ENCODE data around the gene KCNJ4. TPM values are rescaled to one million over a fixed set of nuclear protein-coding genes. Genes with fewer than 3 reads are reported as not detected.

The KCNJ4 gene
- total and polyA plus RNA-seq, 5 experiments from 2014 or later = not detected

GRCh38 chr22:38449776-38450175, 5.2 kb downstream of the KCNJ4 start:
- Mint-ChIP-seq H3K4me3 (no peak overlapping the region), H3K27me3 (peaks cover 22 to 60% (median 28%) of the 10 kb centered on the region in 5 donors), H3K4me1 (peaks cover 4 to 9% (median 6%) of the 10 kb centered on the region in 4 donors), H3K9me3 (no peaks in the 10 kb centered on the region), H3K36me3 (peaks cover 0 to 3% (median 0%) of the 10 kb centered on the region in 3 donors), H3K27ac (no peak overlapping the region)
- DNase-seq (no peak), ATAC-seq (no peak)
- POLR2A ChIA-PET = no interaction called here

- ATAC-seq = no peak
- Mint-ChIP-seq H3K9me3 (no peaks in the 10 kb centered on the region), H3K27ac (peak overlapping the region in 1 of 10 donors; percentile 30), H3K27me3 (peaks cover 18 to 54% (median 24%) of the 10 kb centered on the region in 5 donors), H3K36me3 (no peaks in the 10 kb centered on the region), H3K4me3 (no peak overlapping the region), H3K4me1 (peaks cover 0 to 4% (median 2%) of the 10 kb centered on the region in 4 donors)
- peak in 1 of 10 donors; percentile 49 for DNase-seq
- POLR2A ChIA-PET = no interaction called here
Measured at GRCh38 chr22:38448945-38449745, 5.9 kb downstream of the KCNJ4 start.

- Mint-ChIP-seq H3K27me3 (peaks cover 7 to 24% (median 11%) of the 10 kb centered on the region in 5 donors), H3K4me1 (peaks cover 0 to 4% (median 0%) of the 10 kb centered on the region in 4 donors), H3K27ac (no peak overlapping the region), H3K4me3 (no peak overlapping the region), H3K36me3 (no peaks in the 10 kb centered on the region), H3K9me3 (no peaks in the 10 kb centered on the region)
- DNase-seq (peak in 1 of 10 donors; percentile 58), ATAC-seq (no peak)
- POLR2A ChIA-PET = no interaction called here
Measured at GRCh38 chr22:38446018-38446601, 8.9 kb downstream of the KCNJ4 start.

DNA sequence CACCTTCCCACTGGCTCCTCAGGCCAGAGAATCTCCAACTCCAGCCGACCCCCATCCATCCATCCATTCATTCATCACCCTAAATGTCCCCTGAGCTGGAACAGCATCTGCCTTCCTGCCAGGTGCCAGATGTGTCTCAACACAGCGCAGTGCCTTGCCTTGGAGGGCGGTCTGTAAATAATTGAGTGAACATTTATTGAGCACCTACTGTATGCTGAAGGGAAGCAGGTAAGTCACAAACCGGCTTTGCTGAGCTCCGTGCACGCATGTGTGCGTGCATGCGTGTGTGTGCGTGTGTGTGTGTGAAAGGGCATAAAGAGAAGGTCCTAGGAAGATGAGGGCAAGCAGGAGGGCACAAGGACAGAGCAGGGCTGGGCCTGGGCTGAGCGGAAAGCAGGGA, 10.2 kb downstream of the KCNJ4 start:
- peaks cover 0 to 4% (median 0%) of the 10 kb centered on the region in 4 donors for H3K4me1 Mint-ChIP-seq
- no peak overlapping the region for H3K27ac Mint-ChIP-seq
- no peaks in the 10 kb centered on the region for H3K9me3 Mint-ChIP-seq
- no peak overlapping the region for H3K4me3 Mint-ChIP-seq
- peaks cover 1 to 11% (median 5%) of the 10 kb centered on the region in 5 donors for H3K27me3 Mint-ChIP-seq
- no peak for DNase-seq
- POLR2A ChIA-PET = no interaction called here
- H3K36me3 Mint-ChIP-seq = no peaks in the 10 kb centered on the region
- ATAC-seq = no peak

GRCh38 chr22:38443628-38444521, 11.1 kb downstream of the KCNJ4 start:
- Mint-ChIP-seq H3K36me3 (no peaks in the 10 kb centered on the region), H3K4me3 (no peak overlapping the region), H3K27me3 (peaks cover 0 to 5% (median 2%) of the 10 kb centered on the region in 5 donors), H3K4me1 (peaks cover 0 to 4% (median 0%) of the 10 kb centered on the region in 4 donors), H3K27ac (peak overlapping the region in 2 of 10 donors; percentile 53 to 59), H3K9me3 (no peaks in the 10 kb centered on the region)
- ATAC-seq (no peak), DNase-seq (peak in 1 of 10 donors; percentile 47)
- POLR2A ChIA-PET = no interaction called here

DNA sequence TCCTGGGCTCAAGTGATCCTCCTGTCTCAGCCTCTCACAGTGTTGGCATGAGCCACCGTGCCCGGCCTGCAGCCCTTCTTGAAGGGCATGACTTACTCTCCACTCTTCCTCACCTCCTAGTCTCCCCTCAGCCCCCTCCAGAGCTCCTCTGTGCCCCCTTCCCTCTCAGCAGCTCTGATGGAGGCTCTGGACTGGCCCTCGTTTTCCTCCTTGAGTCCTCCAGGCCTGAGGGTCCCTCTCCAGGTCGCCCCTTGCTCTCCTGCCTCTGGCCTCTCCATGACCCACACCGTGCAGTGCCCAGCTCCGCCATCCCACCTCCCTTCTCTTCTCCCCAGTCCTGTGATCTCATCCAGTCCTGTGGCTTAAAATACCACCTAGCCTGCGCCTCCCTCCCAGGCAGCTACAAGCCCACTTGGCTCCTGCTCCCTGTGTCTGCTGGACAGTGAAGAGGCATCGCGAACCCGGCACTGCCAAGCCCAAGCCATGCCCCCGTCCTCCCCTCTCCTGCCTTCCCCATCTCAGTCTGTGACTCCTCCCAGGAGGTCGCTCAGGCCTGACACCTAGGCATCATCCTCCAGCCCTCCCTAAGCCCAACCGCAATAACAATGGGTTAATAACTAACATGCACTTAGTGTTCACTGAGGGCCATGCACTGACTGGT, 11.9 kb downstream of the KCNJ4 start:
- Mint-ChIP-seq H3K9me3 (no peaks in the 10 kb centered on the region), H3K27ac (peak overlapping the region in 3 of 10 donors; percentile 47 to 53 (median 53)), H3K4me1 (peaks cover 0 to 4% (median 0%) of the 10 kb centered on the region in 4 donors), H3K36me3 (no peaks in the 10 kb centered on the region), H3K27me3 (peaks cover 0 to 5% (median 1%) of the 10 kb centered on the region in 5 donors), H3K4me3 (no peak overlapping the region)
- DNase-seq (peak in 1 of 10 donors; percentile 55), ATAC-seq (no peak)
- POLR2A ChIA-PET = no interaction called here

DNA sequence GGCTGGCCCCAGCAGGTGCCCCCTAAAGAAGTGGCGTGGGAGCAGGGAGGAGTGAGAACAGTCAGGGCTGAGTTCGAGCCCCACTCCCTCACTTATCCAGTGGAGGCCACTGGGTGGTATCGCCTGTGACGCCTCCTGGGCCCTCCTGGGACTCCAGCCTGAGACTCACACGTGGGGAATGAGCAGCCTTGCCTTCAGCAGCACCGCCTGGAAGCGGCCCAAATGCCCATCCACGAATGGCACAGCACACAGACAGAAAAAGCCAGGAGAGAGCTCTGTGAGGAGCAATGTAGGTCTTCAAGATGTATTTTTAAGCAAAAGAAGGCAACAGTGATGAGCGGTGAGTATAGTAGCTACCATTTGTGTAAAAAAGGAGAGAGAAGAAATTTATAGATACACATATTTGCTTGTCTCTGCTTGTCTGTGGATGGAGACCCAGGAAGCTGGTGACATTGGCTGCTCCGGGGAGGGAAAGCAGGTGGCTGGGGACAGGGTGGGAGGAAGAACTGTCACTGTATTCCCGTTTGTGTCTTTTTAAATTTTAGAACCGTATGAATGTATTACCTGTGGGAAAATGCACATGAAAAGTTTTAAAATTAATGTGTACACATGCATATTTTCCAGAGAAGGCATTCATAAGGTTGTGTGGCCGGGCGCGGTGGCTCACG, 13.2 kb downstream of the KCNJ4 start:
- DNase-seq (peak in 1 of 10 donors; percentile 50), ATAC-seq (no peak)
- H3K9me3 Mint-ChIP-seq = no peaks in the 10 kb centered on the region
- peak overlapping the region in 1 of 10 donors; percentile 49 for H3K27ac Mint-ChIP-seq
- H3K4me3 Mint-ChIP-seq = no peak overlapping the region
- H3K36me3 Mint-ChIP-seq = no peaks in the 10 kb centered on the region
- peaks cover 0 to 4% (median 0%) of the 10 kb centered on the region in 4 donors for H3K4me1 Mint-ChIP-seq
- H3K27me3 Mint-ChIP-seq = peaks cover 0 to 5% (median 1%) of the 10 kb centered on the region in 5 donors
- POLR2A ChIA-PET = no interaction called here

DNA sequence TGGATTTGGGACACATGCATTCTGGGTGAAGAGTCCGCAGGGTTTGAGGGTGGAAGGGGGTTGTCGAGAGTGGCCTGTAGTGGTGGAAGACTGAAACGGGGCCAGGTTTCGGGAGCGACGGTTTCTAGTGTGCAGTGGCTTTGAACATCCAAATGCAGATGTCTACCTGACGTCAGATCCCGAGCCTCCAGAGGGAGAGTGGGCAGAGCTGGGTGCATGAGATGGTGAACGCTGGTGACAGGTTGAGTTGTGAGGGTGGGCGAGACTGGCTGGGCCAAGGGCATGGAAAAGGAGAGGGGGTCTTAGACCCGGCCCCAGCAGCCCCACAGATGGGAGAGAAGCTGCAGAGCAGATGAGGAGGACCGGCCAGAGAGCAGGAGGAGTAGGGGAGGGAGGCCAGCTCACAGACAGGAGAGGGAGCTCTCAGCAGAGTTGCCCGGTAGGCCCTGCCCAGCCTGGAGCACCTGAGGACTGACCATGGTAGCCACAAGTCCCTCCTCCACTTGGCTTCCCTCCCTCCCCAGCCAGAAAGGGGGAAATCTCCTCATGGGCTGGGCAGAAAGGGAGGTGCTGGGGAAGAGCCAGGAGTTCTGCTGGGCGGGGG, 14.2 kb downstream of the KCNJ4 start:
- ATAC-seq (no peak), DNase-seq (peak in 1 of 10 donors; percentile 52)
- POLR2A ChIA-PET = no interaction called here
- H3K36me3 Mint-ChIP-seq = no peaks in the 10 kb centered on the region
- H3K4me3 Mint-ChIP-seq = peak overlapping the region in 1 of 10 donors; percentile 38
- H3K9me3 Mint-ChIP-seq = no peaks in the 10 kb centered on the region
- peaks cover 0 to 4% (median 0%) of the 10 kb centered on the region in 4 donors for H3K4me1 Mint-ChIP-seq
- peak overlapping the region in 1 of 10 donors; percentile 26 for H3K27ac Mint-ChIP-seq
- H3K27me3 Mint-ChIP-seq = peaks cover 0 to 5% (median 0%) of the 10 kb centered on the region in 5 donors

- peak in 1 of 10 donors; percentile 48 for DNase-seq
- ATAC-seq = no peak
- Mint-ChIP-seq H3K36me3 (no peaks in the 10 kb centered on the region), H3K27ac (no peak overlapping the region), H3K4me1 (no peaks in the 10 kb centered on the region), H3K27me3 (peaks cover 0 to 3% (median 0%) of the 10 kb centered on the region in 5 donors), H3K9me3 (no peaks in the 10 kb centered on the region), H3K4me3 (no peak overlapping the region)
- POLR2A ChIA-PET = interaction anchor here (0.7 kb wide), 1 partner anchor 260 kb away, joined by 5 read pairs; no protein-coding TSS in a partner anchor
Measured at GRCh38 chr22:38437416-38437815, 17.6 kb downstream of the KCNJ4 start.

DNA sequence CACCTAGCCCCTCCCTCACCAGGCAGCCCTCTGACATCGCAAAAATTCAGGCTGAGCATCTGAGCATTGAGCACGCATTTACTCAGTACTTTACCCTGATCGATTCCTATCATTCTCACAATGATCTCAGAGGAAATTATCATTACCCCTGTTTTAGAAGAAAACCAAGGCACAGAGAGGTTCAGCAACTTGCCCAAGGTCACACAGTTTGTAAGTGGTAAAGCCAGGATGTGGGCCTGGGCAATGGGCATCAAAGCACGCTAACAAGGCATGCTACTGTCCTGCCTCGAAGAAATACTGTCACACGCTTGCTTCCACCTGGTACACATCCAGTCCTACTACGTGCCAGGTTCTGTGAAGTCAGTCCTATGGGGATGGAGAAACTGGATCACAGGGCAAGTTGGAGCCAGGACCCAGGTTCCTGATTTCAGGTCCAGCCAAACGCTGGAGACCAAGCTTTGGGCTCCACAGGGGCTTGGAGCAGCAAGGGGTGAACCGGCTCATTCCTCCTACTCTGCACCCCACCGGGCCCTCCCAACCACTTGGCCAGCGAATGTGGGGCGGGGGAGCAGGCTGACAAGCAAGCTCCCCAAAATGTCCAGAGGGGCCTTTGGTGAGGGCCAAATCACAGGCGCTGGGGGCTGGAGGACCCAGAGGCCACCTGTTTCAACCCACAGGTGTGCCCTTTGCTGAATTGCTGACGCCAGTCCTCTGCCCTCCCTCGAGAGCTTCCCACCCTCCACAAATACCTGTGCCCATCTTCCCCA, 18.2 kb downstream of the KCNJ4 start:
- ATAC-seq = no peak
- peak in 1 of 10 donors; percentile 51 for DNase-seq
- peaks cover 0 to 3% (median 0%) of the 10 kb centered on the region in 5 donors for H3K27me3 Mint-ChIP-seq
- POLR2A ChIA-PET = no interaction called here
- no peak overlapping the region for H3K27ac Mint-ChIP-seq
- H3K4me3 Mint-ChIP-seq = no peak overlapping the region
- no peaks in the 10 kb centered on the region for H3K9me3 Mint-ChIP-seq
- no peaks in the 10 kb centered on the region for H3K36me3 Mint-ChIP-seq
- no peaks in the 10 kb centered on the region for H3K4me1 Mint-ChIP-seq

DNA sequence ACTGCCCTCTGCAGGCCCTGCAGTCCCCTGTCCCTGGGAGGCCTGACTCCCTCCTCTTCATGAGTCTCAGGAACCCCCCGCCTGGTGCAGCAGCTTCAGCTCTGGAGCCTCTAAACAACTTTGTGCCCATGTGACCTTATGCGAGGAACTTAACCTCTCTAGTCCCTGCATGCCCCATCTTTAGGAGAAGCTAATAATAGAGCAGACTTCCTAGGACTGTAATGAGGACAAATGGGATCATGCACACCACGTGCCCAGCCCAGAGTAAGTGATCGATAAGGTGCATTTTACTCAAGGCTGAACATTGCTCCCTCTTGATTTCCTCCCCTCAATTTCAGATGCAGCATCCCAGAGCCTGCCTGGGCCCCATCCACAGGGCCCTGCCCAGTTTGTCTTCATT, 19.0 kb downstream of the KCNJ4 start:
- Mint-ChIP-seq H3K27me3 (peaks cover 0 to 3% (median 0%) of the 10 kb centered on the region in 5 donors), H3K27ac (no peak overlapping the region), H3K9me3 (no peaks in the 10 kb centered on the region), H3K4me3 (no peak overlapping the region), H3K4me1 (no peaks in the 10 kb centered on the region), H3K36me3 (no peaks in the 10 kb centered on the region)
- ATAC-seq (no peak), DNase-seq (no peak)
- POLR2A ChIA-PET = interaction anchor here (0.7 kb wide), 1 partner anchor 383 kb away, joined by 4 read pairs; no protein-coding TSS in a partner anchor

Measured in naive thymus-derived CD8-positive, alpha-beta T cell (primary cell).